WERI-Rb-1 (cell line): ENCODE data around the gene AIPL1.

Source experiments
- DNase-seq: peaks from one replicate; pipeline ENCODE4 v3.0.0-alpha.2; 2020
- H3K27ac ChIP-seq: fragments of 250-450 bp; sonication (Bioruptor Pico); 2 replicates; pipeline ENCODE4 v1.5.1; 2020; ENCODE audit warnings: mild to moderate bottlenecking, moderate library complexity
- H3K27me3 ChIP-seq: fragments of 250-450 bp; sonication (Bioruptor Pico); 2 replicates; pipeline ENCODE4 v1.5.1; 2021; ENCODE audit warnings: mild to moderate bottlenecking, low read depth, moderate library complexity; ENCODE audit not compliant: insufficient read depth, severe bottlenecking
- H3K36me3 ChIP-seq: fragments of 250-450 bp; sonication (Bioruptor Pico); 2 replicates; pipeline ENCODE4 v1.5.1; 2020; ENCODE audit warnings: mild to moderate bottlenecking, moderate library complexity
- H3K4me3 ChIP-seq: 2 replicates; pipeline ENCODE4 v1.5.1; 2011; ENCODE audit warnings: low read depth, mild to moderate bottlenecking, control low read depth, low read length
- H3K9me3 ChIP-seq: fragments of 250-450 bp; sonication (Bioruptor Pico); 2 replicates; pipeline ENCODE4 v1.5.1; 2021; ENCODE audit warnings: mild to moderate bottlenecking, moderate library complexity; ENCODE audit not compliant: severe bottlenecking
- CTCF ChIP-seq: IDR thresholded peaks from 2 replicates; pipeline ENCODE4 v1.5.1; 2011; ENCODE audit warnings: low read depth, mild to moderate bottlenecking, control low read depth, inconsistent platforms, low read length

Gene AIPL1

GRCh38 chr17:6478486-6478885 is 43.6 kb upstream of the AIPL1 start:
- TF ChIP-seq CTCF = no peak
- no peaks in the 10 kb centered on the region for H3K36me3 ChIP-seq
- DNase-seq = no peak
- H3K9me3 ChIP-seq = no peaks in the 10 kb centered on the region
- no peaks in the 10 kb centered on the region for H3K27me3 ChIP-seq
- H3K4me3 ChIP-seq = no peak overlapping the region
- no peak overlapping the region for H3K27ac ChIP-seq

- H3K4me3 ChIP-seq = no peak overlapping the region
- H3K36me3 ChIP-seq = no peaks in the 10 kb centered on the region
These were observed 43.0 kb upstream of the AIPL1 start for GRCh38 chr17:6477831-6478383.

GRCh38 chr17:6476810-6477179 is 41.9 kb upstream of the AIPL1 start:
- DNase-seq = no peak
- no peak overlapping the region for H3K27ac ChIP-seq
- H3K27me3 ChIP-seq = no peaks in the 10 kb centered on the region
- H3K36me3 ChIP-seq = no peaks in the 10 kb centered on the region
- no peaks in the 10 kb centered on the region for H3K9me3 ChIP-seq
- no peak for TF ChIP-seq CTCF
- H3K4me3 ChIP-seq = no peak overlapping the region

More at GRCh38 chr17:6477831-6478383, 43.0 kb upstream of the AIPL1 start:
- TF ChIP-seq CTCF = no peak
- no peak for DNase-seq
- no peaks in the 10 kb centered on the region for H3K9me3 ChIP-seq
- no peak overlapping the region for H3K27ac ChIP-seq
- H3K27me3 ChIP-seq = no peaks in the 10 kb centered on the region

- Histone ChIP-seq H3K9me3 (no peaks in the 10 kb centered on the region), H3K27ac (no peak overlapping the region), H3K4me3 (no peak overlapping the region), H3K36me3 (no peaks in the 10 kb centered on the region), H3K27me3 (no peaks in the 10 kb centered on the region)
- no peak for TF ChIP-seq CTCF
- no peak for DNase-seq
These were observed 41.3 kb upstream of the AIPL1 start for GRCh38 chr17:6476076-6476809.

GRCh38 chr17:6475411-6475810 is 40.5 kb upstream of the AIPL1 start:
- TF ChIP-seq CTCF = no peak
- H3K27ac ChIP-seq = no peak overlapping the region

GRCh38 chr17:6474906-6475305 is 40.0 kb upstream of the AIPL1 start:
- Histone ChIP-seq H3K36me3 (no peaks in the 10 kb centered on the region), H3K9me3 (no peaks in the 10 kb centered on the region), H3K27me3 (no peaks in the 10 kb centered on the region), H3K4me3 (no peak overlapping the region), H3K27ac (no peak overlapping the region)
- no peak for TF ChIP-seq CTCF
- DNase-seq = no peak

More at GRCh38 chr17:6475411-6475810, 40.5 kb upstream of the AIPL1 start:
- H3K27me3 ChIP-seq = no peaks in the 10 kb centered on the region
- no peaks in the 10 kb centered on the region for H3K9me3 ChIP-seq
- DNase-seq = no peak
- no peak overlapping the region for H3K4me3 ChIP-seq
- H3K36me3 ChIP-seq = no peaks in the 10 kb centered on the region
